Measurements from ENCODE around the gene TBC1D1.

DNA sequence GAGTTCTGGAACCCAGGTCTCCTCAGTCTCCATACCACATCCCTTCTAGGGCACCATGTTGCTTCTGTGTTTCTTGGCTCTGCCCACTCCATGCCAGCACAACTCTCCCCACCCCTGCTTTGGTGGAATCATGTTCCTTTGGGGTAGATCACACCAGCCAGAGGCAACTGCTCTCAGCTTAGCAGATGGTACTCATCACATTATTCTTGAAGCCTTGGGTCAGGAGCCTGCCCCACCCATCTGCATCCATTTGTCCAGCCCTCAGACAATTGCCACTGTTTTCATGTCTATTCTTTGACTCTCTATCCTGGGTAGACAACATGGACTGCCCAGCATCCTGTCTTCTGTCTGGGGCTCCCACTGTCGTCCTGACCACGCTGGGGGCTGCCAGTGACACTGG is 216.9 kb downstream of the TBC1D1 start:
- TF ChIP-seq, protein P1, sequence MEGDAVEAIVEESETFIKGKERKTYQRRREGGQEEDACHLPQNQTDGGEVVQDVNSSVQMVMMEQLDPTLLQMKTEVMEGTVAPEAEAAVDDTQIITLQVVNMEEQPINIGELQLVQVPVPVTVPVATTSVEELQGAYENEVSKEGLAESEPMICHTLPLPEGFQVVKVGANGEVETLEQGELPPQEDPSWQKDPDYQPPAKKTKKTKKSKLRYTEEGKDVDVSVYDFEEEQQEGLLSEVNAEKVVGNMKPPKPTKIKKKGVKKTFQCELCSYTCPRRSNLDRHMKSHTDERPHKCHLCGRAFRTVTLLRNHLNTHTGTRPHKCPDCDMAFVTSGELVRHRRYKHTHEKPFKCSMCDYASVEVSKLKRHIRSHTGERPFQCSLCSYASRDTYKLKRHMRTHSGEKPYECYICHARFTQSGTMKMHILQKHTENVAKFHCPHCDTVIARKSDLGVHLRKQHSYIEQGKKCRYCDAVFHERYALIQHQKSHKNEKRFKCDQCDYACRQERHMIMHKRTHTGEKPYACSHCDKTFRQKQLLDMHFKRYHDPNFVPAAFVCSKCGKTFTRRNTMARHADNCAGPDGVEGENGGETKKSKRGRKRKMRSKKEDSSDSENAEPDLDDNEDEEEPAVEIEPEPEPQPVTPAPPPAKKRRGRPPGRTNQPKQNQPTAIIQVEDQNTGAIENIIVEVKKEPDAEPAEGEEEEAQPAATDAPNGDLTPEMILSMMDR (IDR thresholded peaks at IDR 0.05; ENCODE audit: poor library complexity, severe bottlenecking) = no peak
- TF ChIP-seq RAD21 (conservative IDR thresholded peaks at IDR 0.05) = no peak
- TF ChIP-seq TAF1 (IDR thresholded peaks at IDR 0.05; ENCODE audit: low read depth) = no peak
- TF ChIP-seq EP300 (conservative IDR thresholded peaks at IDR 0.05; ENCODE audit: poor library complexity, severe bottlenecking) = no peak
- TF ChIP-seq, protein P2, sequence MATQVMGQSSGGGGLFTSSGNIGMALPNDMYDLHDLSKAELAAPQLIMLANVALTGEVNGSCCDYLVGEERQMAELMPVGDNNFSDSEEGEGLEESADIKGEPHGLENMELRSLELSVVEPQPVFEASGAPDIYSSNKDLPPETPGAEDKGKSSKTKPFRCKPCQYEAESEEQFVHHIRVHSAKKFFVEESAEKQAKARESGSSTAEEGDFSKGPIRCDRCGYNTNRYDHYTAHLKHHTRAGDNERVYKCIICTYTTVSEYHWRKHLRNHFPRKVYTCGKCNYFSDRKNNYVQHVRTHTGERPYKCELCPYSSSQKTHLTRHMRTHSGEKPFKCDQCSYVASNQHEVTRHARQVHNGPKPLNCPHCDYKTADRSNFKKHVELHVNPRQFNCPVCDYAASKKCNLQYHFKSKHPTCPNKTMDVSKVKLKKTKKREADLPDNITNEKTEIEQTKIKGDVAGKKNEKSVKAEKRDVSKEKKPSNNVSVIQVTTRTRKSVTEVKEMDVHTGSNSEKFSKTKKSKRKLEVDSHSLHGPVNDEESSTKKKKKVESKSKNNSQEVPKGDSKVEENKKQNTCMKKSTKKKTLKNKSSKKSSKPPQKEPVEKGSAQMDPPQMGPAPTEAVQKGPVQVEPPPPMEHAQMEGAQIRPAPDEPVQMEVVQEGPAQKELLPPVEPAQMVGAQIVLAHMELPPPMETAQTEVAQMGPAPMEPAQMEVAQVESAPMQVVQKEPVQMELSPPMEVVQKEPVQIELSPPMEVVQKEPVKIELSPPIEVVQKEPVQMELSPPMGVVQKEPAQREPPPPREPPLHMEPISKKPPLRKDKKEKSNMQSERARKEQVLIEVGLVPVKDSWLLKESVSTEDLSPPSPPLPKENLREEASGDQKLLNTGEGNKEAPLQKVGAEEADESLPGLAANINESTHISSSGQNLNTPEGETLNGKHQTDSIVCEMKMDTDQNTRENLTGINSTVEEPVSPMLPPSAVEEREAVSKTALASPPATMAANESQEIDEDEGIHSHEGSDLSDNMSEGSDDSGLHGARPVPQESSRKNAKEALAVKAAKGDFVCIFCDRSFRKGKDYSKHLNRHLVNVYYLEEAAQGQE (IDR thresholded peaks at IDR 0.05; ENCODE audit: borderline replicate concordance) = no peak

All from neural cell (in vitro differentiated cells).